ENCODE measurements around the gene TSR3.

DNA sequence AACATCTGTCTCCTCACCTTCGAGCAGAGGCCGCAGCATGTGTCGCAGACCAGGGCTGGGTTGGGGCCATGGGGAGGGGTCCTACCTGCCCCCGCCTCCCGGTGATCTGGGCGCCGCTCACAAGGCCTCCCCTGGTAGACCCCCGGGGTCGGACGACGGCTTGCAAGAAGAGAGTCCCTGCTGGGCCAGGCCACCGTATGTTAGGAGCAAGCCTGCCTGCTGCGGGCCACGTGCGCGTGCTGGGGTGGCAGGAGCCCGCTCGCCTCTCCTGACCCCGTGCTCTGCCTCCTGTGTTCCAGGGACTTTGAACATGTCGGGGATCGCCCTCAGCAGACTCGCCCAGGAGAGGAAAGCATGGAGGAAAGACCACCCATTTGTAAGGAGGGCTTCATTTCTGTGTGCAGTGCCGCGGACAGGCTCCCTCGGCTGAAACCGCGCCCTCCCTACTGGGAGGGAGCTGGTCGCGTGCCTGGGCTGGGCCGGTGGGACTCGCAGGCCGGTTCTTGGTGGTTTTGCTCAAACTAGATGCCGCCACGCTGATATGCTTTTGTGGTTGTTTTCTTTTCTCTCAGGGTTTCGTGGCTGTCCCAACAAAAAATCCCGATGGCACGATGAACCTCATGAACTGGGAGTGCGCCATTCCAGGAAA is 37.8 kb downstream of the TSR3 start:
- TF ChIP-seq POLR2AphosphoS5 (IDR thresholded peaks at IDR 0.05) (no peak), POLR2A (IDR thresholded peaks at IDR 0.05) (no peak)
- TF ChIP-seq, protein P1, sequence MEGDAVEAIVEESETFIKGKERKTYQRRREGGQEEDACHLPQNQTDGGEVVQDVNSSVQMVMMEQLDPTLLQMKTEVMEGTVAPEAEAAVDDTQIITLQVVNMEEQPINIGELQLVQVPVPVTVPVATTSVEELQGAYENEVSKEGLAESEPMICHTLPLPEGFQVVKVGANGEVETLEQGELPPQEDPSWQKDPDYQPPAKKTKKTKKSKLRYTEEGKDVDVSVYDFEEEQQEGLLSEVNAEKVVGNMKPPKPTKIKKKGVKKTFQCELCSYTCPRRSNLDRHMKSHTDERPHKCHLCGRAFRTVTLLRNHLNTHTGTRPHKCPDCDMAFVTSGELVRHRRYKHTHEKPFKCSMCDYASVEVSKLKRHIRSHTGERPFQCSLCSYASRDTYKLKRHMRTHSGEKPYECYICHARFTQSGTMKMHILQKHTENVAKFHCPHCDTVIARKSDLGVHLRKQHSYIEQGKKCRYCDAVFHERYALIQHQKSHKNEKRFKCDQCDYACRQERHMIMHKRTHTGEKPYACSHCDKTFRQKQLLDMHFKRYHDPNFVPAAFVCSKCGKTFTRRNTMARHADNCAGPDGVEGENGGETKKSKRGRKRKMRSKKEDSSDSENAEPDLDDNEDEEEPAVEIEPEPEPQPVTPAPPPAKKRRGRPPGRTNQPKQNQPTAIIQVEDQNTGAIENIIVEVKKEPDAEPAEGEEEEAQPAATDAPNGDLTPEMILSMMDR (IDR thresholded peaks at IDR 0.05) = no peak

Measured in stomach (tissue), 4 donors.